ENCODE data around the gene RTP3.

GRCh38 chr3:46489875-46490274, 7.9 kb upstream of the RTP3 start:
- no peak for TF ChIP-seq CTCF (conservative IDR thresholded peaks at IDR 0.05; ENCODE audit: low read length)
- TF ChIP-seq EZH2phosphoT487 (IDR thresholded peaks at IDR 0.05; ENCODE audit: borderline replicate concordance, low read depth, low read length), result no peak

Data from OCI-LY7 (cell line).